Skin epidermis (tissue), 12 donors: ENCODE results near the gene SERP2.

Experiments used
- H3K27ac ChIP-seq, 21 experiments: fragments of 200-600 bp; sonication (generic) in 11 of 21; one replicate each; pipeline ENCODE4 v1.5.0; 2020; ENCODE audit warnings: mild to moderate bottlenecking in 3 of 21, inconsistent platforms in 2 of 21, moderate library complexity in 2 of 21
- H3K4me3 ChIP-seq, 7 experiments: fragments of 200-600 bp; sonication (generic) in 2 of 7; one replicate each; pipeline ENCODE4 v1.5.0; 2020; ENCODE audit warnings: inconsistent platforms in 2 of 7, mild to moderate bottlenecking in 2 of 7, moderate library complexity in 1 of 7

Gene SERP2

GRCh38 chr13:44404261-44405132 lies 30.9 kb downstream of the SERP2 start:
- no peak overlapping the region for H3K4me3 ChIP-seq
- peak overlapping the region in 3 of 21 experiments; percentile 16 to 52 (median 44) for H3K27ac ChIP-seq

GRCh38 chr13:44406617-44407016 lies 33.0 kb downstream of the SERP2 start:
- Histone ChIP-seq H3K4me3 (no peak overlapping the region), H3K27ac (peak overlapping the region in 1 of 21 experiments; percentile 5)

DNA sequence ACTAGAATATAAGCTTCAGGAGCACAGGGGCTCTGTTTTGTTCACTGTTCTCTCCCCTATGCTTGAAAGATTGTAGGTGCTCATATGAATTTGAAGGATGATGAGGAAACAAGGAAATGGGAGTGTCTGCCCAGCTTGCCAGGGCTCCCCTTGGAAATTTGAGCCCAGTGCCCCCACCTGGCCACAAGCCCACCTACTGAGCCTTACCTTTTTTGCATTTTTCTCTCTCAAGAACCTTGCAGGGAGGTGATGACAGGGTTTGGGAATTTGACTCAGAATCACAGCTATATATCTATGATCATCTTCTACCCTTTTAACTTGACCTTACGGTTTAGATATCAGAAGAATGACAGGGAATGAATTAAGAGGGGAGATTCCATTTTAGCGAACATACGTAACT lies 33.8 kb downstream of the SERP2 start:
- H3K4me3 ChIP-seq = no peak overlapping the region
- no peak overlapping the region for H3K27ac ChIP-seq

- no peak overlapping the region for H3K27ac ChIP-seq
- no peak overlapping the region for H3K4me3 ChIP-seq
Measured at GRCh38 chr13:44407891-44408290, 34.3 kb downstream of the SERP2 start.

- H3K4me3 ChIP-seq = no peak overlapping the region
- H3K27ac ChIP-seq = no peak overlapping the region
Measured at GRCh38 chr13:44409595-44409994, 36.0 kb downstream of the SERP2 start.

DNA sequence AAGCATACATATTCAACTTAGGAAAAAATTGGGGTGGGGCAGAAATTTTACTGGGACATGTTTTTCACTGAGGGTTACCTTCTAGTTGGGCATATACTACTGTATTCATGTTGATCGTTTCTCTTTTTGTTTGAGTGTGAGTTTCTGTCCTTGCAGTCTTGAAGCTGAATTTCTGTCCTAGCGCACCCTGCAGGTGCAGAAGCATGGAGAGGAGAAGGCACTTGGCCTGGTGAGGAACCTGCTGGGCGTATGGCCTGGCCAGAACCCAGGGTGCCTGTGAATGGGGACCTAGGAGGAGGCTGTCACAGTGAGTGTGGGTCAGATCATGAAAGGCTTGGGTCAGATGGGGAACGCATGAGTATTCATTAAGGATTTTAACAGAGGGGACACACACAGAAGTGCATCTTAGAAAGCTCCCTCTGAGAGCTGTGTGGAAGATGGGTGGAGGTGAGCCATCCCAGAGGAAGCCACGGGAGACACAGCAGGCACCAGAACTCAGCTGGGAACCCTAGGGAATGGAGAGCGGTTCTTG lies 36.8 kb downstream of the SERP2 start:
- no peak overlapping the region for H3K27ac ChIP-seq
- H3K4me3 ChIP-seq = no peak overlapping the region

- Histone ChIP-seq H3K27ac (no peak overlapping the region), H3K4me3 (no peak overlapping the region)
Measured at GRCh38 chr13:44411841-44412240, 38.2 kb downstream of the SERP2 start.

DNA sequence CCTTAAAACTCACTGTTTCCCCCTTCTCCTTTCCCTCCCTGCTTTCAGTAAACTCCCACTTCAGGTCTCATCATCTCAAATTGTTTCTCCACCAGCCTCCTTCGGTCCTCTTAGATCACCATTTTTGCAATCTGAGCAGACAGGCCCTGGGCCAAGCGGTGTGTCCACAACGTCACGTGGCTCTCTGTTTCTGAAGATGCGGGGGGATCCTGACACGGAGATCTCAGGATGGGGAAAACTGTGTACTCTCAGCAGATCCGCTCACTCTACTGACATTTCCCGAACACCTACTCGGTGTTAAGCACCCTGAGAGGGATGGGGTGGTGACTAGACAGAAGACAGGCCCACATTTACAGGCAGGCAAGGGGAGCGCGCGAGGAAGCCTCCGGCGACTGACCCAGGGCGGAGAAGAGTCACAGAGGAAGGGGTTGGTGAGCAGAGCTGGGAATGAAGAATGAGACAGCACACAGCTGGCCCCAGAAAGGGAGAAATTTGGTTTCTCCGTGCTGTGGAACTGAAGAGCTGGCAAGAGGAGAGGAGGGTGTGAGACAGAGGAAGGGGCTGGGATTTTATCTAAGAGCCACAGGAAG lies 38.8 kb downstream of the SERP2 start:
- Histone ChIP-seq H3K27ac (no peak overlapping the region), H3K4me3 (no peak overlapping the region)

DNA sequence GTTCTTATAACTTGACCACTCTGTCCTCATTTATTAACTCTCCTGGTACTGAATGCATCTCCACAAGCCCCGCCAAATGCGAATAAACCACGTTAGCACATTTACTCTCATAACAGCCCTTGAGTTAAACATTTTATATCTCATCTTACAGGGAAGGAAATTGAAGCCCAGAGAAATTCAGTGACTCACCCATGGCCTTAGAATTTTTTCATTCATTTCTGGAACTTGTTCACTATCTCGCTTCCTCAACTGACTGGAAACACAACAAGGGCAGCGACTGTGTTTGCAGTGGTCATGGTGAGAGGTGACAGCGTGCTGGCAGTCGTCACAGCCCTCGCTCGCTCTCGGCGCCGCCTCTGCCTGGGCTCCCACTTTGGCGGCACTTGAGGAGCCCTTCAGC lies 39.5 kb downstream of the SERP2 start:
- Histone ChIP-seq H3K4me3 (no peak overlapping the region), H3K27ac (no peak overlapping the region)

DNA sequence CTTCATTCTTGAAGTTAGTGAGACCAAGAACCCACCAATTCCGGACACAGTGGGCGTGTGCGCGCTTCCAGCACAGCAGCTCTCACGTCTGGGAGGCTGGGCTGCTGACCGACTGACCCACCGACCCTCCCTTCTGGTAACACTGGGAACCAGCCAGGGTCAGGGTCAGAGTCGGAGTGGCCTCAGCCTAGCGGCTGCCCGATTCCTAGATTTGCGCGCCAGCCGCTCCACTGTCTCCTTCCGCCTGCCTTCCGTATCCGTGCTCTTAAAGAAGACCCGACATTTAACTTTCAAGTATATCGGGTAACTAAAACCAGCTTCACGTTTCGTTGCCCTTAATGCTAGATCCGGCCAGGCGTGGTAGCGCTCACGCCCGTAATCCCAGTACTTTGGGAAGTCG lies 41.1 kb downstream of the SERP2 start:
- no peak overlapping the region for H3K4me3 ChIP-seq
- no peak overlapping the region for H3K27ac ChIP-seq

GRCh38 chr13:44415815-44416214 lies 42.2 kb downstream of the SERP2 start:
- Histone ChIP-seq H3K4me3 (no peak overlapping the region), H3K27ac (no peak overlapping the region)

DNA sequence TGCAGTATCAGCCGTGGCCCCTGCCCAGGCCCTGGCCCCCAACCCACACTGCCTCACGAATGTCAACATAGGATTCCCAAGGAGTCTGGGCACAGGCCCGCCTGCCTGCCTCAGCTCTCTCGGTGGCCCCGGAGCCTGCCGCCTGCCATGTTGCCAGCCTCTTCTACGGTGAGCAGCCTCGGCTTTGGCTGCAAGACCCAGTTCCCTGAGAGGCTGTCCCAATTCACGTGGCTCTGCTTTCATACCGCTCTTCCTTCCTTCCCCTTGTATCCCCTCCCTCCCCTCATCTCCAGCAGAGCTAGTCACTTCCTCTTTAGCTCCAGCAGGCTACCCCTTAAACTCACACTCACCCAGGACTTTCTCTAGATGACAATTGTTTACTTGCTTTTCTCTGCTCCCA lies 42.7 kb downstream of the SERP2 start:
- Histone ChIP-seq H3K27ac (no peak overlapping the region), H3K4me3 (no peak overlapping the region)

GRCh38 chr13:44416744-44417143 lies 43.1 kb downstream of the SERP2 start:
- H3K27ac ChIP-seq = no peak overlapping the region

GRCh38 chr13:44417446-44417845 lies 43.8 kb downstream of the SERP2 start:
- no peak overlapping the region for H3K27ac ChIP-seq

More at GRCh38 chr13:44416744-44417143, 43.1 kb downstream of the SERP2 start:
- no peak overlapping the region for H3K4me3 ChIP-seq

DNA sequence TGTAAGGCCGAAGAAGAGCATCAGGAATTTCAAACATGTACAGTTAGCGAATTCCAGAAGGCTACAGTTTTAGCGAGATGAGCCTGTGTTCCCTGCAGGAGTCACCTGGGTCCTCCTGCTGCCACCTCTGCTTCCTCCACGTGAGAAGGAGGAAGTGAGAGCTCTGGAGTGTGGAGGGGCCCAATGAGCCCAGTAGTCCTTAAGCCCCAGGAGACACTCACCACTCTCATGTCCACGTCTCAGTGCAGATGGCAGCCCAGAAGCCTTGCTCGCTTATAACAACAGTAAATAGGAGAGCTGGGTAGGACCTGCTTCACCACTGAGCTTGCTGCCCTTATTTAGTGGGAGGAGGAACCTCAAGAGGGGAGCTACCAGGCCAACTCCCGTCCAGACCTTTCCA lies 44.3 kb downstream of the SERP2 start:
- no peak overlapping the region for H3K27ac ChIP-seq
- no peak overlapping the region for H3K4me3 ChIP-seq

More at GRCh38 chr13:44417446-44417845, 43.8 kb downstream of the SERP2 start:
- H3K4me3 ChIP-seq = no peak overlapping the region

GRCh38 chr13:44420376-44421220 lies 47.0 kb downstream of the SERP2 start:
- Histone ChIP-seq H3K4me3 (no peak overlapping the region), H3K27ac (no peak overlapping the region)

DNA sequence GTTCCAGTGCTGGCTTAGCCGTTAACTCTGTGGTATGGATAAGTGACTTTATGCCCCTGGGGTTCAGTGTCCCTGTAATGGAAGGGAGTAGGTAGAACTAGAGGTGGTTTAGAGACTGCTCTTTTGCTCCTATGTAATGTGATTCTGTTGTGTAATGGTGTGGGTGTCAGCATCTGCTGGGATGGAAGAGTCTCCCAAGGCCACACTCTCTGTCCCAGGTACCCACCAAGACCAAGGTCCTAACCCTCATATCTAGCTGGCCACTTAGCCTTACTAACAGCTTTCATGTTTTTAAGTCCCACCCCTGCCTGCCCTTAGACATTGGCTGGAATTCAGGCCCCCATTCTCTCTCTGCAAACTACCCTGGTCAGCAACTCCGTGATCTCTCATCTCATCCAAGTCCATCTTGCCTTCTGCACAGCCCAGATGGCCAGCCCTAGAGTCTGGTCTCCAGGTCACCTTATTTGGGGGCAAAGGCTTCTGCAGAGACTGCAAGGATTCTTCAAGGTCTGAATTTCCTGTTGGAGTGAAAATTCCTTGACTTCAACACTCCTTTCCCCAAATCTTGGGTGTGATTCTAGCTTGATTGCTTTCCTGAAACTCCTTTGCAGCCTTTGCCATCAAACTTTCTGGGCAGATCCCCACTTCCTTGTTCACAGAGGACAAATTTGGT lies 48.4 kb downstream of the SERP2 start:
- Histone ChIP-seq H3K4me3 (no peak overlapping the region), H3K27ac (no peak overlapping the region)

- Histone ChIP-seq H3K4me3 (no peak overlapping the region), H3K27ac (no peak overlapping the region)
Measured at GRCh38 chr13:44422755-44423643, 49.4 kb downstream of the SERP2 start.

DNA sequence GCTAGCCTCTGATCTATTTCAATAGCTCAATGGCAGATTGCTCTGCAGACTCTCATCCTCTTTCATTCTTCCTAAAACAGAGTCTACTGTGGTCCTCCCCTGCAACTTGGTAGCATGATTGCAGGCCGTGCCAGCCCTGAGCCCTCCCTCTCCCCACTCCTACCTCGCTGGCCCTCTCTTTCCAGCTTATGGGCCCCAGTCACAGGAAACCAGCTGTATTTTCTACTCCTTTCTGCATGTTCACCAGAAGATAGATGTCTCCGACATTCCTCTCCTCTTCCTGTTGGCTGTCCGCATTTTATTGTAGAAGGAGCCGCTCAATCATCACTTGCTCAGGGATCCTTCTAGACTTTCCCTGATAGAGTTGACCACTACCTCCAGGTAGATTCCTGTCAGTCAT lies 50.2 kb downstream of the SERP2 start:
- Histone ChIP-seq H3K27ac (no peak overlapping the region), H3K4me3 (no peak overlapping the region)
